ENCODE measurements around the gene HCRTR1.

The HCRTR1 gene

DNA sequence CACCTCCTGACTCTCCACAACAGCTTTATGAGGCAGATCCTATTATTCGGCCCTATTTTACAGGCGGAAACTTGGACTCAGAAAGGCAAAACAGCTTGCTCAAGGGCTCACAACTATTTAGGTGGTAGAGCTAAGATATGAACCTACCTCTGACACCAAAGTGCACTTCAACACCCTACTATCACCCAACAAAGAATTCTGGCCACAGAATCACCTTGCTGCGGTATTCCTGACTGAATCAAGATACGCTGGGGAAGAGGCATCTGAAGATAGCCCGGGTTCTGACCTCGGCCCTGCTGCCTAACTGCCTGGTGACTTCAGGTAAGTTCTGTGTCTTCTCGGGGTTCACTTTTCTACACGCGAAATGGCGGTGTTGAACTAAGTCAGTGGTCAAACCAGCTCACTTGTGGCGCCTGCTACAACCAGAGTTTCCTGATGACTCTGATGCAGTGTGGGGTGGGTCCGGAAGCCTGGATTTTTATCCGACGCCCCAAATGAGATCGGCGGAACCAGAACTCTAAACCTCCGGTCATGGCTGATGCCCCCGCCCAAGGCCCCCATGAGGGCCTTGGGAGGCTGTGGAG lies 26.6 kb downstream of the HCRTR1 start:
- no peak for DNase-seq (ENCODE audit: extremely low read depth, low read depth)
- TF ChIP-seq, protein P1, sequence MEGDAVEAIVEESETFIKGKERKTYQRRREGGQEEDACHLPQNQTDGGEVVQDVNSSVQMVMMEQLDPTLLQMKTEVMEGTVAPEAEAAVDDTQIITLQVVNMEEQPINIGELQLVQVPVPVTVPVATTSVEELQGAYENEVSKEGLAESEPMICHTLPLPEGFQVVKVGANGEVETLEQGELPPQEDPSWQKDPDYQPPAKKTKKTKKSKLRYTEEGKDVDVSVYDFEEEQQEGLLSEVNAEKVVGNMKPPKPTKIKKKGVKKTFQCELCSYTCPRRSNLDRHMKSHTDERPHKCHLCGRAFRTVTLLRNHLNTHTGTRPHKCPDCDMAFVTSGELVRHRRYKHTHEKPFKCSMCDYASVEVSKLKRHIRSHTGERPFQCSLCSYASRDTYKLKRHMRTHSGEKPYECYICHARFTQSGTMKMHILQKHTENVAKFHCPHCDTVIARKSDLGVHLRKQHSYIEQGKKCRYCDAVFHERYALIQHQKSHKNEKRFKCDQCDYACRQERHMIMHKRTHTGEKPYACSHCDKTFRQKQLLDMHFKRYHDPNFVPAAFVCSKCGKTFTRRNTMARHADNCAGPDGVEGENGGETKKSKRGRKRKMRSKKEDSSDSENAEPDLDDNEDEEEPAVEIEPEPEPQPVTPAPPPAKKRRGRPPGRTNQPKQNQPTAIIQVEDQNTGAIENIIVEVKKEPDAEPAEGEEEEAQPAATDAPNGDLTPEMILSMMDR (IDR thresholded peaks at IDR 0.05; ENCODE audit: low read depth, low read length): no peak

DNA sequence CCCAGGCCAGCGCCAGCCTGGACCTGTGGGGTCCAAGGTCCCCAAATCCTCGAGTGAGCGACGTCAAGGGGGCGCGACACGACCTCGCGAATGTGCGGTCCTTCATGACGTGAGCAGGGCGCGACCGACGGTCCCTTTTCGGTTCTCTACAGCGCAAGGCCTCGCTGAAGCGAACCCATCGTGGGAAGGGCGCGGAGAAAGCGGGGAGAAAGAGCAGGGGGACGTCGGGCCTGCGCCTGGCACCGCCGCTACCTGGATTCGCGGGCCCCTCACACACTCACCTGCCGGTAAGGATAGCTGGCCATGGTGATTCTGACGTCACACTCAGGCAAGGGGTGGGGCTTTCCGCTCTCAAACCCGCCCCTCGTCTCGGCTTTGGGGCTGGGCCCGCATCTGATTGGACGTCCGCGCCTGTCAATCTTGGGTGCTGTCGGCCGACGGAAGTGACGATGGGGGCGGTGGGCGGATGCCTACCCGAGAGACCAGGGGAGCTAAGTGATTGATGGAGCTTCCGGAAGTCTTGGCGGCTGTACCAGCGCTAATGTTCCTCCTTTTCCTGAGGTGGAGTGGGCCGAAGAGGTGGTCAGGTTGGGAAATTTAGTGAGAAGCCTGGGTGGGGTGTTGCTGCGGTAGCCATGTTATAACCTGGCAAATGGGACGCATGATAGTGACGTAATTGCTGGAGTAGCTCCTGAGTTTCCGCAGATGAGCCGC lies 27.2 kb downstream of the HCRTR1 start, which contains the start of gene PEF1:
Gene PEF1, minus strand, starts transcription at position 317 of the 714 bp plus-strand sequence. Its CDS starts 12 bp downstream, at position 305.
- TF ChIP-seq, protein P1 (IDR thresholded peaks at IDR 0.05; ENCODE audit: low read depth, low read length): no peak
- peak; percentile 94 for DNase-seq (ENCODE audit: extremely low read depth, low read depth)

DNA sequence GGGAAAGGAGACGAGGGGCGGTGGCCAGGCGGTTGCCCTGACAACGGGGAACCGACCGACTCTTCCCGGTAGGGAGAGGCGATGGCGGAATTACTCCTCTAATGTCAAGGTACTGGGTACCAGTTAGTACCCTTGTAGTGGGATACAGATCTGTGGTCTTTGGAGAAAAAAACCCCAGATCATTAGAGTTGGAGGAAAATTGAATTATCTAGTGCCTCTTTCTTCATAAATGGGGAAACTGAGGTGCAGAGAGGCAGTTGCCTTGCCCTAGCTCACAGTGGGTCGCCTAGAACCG lies 27.7 kb downstream of the HCRTR1 start:
- TF ChIP-seq, protein P1 (IDR thresholded peaks at IDR 0.05; ENCODE audit: low read depth, low read length): no peak
- DNase-seq (ENCODE audit: extremely low read depth, low read depth): no peak

DNA sequence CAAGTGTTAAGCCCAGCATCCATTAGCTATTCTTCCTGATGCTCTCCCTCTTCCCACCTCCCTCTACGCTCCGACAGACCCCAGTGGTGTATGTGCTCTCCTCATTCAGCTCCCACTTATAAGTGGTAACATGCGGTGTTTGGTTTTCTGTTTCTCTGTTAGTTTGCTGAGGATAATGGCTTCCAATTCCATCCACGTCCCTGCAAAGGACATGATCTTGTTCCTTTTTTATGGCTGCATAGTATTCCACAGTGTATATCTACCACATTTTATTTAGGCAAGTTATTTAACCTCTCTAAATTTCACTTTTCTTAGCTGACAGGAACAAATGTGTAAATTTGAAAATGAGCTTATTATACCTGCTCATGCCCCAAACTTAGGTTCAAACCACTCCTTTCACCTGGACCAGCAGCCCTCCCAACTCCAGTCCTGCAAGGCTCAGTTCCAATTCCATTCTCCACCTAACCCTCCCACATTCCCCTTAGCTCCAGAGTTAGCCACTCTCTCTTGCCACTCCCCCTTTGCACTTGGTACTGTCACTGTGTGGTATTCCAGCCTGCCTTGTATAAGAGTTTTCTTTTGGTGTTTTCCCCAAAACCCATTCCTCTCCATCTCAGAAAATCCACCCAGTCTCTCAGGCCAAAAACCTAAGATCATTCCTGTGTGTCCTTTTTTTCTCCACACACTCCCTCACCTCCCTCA lies 28.9 kb downstream of the HCRTR1 start:
- TF ChIP-seq, protein P1 (IDR thresholded peaks at IDR 0.05; ENCODE audit: low read depth, low read length): no peak
- no peak for DNase-seq (ENCODE audit: extremely low read depth, low read depth)

DNA sequence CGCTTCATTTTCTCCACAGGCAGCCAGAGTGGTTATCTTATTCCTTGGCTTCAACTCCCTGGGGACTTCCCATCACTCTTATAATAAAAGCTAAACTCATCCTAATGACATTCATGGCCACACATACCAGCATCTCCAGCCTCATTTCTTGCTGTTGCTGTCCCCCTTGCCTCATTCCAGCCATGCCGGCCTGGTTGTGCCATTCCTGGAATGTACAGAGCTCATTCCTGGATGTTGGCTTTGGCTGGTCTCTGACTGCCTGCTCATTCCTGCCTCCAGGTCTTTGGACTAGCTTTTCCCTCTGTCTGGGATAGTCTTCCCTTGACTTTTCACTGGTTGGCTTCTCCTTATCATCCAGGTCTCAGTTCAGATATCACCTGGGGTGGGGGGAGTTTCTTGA lies 29.6 kb downstream of the HCRTR1 start:
- TF ChIP-seq, protein P1 (IDR thresholded peaks at IDR 0.05; ENCODE audit: low read depth, low read length): no peak

DNA sequence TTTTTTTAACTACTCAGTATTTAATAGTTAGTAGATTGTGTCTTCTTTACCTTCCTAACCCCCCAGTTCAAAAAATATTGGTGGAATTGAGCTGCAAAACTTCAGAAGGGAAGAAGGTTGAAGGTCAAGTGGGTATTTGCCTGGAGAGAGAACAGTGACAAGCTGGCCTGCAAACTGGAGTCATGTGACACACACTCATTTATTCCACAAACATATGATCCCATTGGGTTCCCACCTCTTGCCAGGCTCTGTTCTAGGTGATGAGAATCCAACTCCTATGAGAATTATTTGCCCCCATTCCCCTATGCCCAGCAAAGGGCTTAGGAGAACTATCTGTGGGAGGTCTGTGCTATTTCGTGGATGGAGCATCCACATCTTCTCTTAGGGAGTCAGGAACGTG lies 30.7 kb downstream of the HCRTR1 start:
- TF ChIP-seq, protein P1 (IDR thresholded peaks at IDR 0.05; ENCODE audit: low read depth, low read length): no peak
- no peak for DNase-seq (ENCODE audit: extremely low read depth, low read depth)

More for the DNA sequence above, 29.6 kb downstream of the HCRTR1 start:
- no peak for DNase-seq (ENCODE audit: extremely low read depth, low read depth)
